Measurements from ENCODE around the gene BNIP2.

Gene BNIP2

GRCh38 chr15:59680346-59680745 is 8.8 kb downstream of the BNIP2 start:
- DNase-seq: no peak
- peaks cover 53% of the 10 kb centered on the region for H3K79me2 ChIP-seq (ENCODE audit: low read length)
- no peaks in the 10 kb centered on the region for H3K9me2 ChIP-seq (replicated peaks; ENCODE audit: insufficient read depth, low read length)
- H3K9ac ChIP-seq (ENCODE audit: low read length): no peak overlapping the region
- no peaks in the 10 kb centered on the region for H3K27me3 ChIP-seq (replicated peaks; ENCODE audit: insufficient read depth, low read length)
- H3K4me3 ChIP-seq (ENCODE audit: low read length): no peak overlapping the region
- no peak overlapping the region for H2AFZ ChIP-seq (ENCODE audit: low read length)
- peaks cover 3% of the 10 kb centered on the region; the same call in 1 of the 2 replicates for H3K36me3 ChIP-seq (replicated peaks; ENCODE audit: insufficient read depth, low read length)
- no peaks in the 10 kb centered on the region for H3F3A ChIP-seq (ENCODE audit: insufficient read depth, low read length)
- H3K4me1 ChIP-seq (ENCODE audit: low read length): peaks cover 7% of the 10 kb centered on the region; the same call in 1 of the 2 replicates
- H3K4me2 ChIP-seq (ENCODE audit: low read depth, low read length): no peak overlapping the region
- no peaks in the 10 kb centered on the region; the same call in 1 of the 2 replicates for H4K20me1 ChIP-seq (ENCODE audit: insufficient read depth, low read length)
- H3K9me3 ChIP-seq (replicated peaks; ENCODE audit: insufficient read depth, low read length): no peaks in the 10 kb centered on the region
- no peak for TF ChIP-seq CTCF (IDR thresholded peaks at IDR 0.05; ENCODE audit: low read length)
- no peak overlapping the region for H3K27ac ChIP-seq (ENCODE audit: low read length)

GRCh38 chr15:59678620-59679019 is 10.5 kb downstream of the BNIP2 start:
- Histone ChIP-seq H3K9ac (ENCODE audit: low read length) (no peak overlapping the region), H3K4me3 (ENCODE audit: low read length) (no peak overlapping the region), H3K9me3 (replicated peaks; ENCODE audit: insufficient read depth, low read length) (no peaks in the 10 kb centered on the region), H3K36me3 (replicated peaks; ENCODE audit: insufficient read depth, low read length) (peaks cover 6% of the 10 kb centered on the region; the same call in 1 of the 2 replicates), H3K9me2 (replicated peaks; ENCODE audit: insufficient read depth, low read length) (no peaks in the 10 kb centered on the region), H3K27ac (ENCODE audit: low read length) (no peak overlapping the region), H3K4me1 (ENCODE audit: low read length) (no peaks in the 10 kb centered on the region), H3F3A (ENCODE audit: insufficient read depth, low read length) (no peaks in the 10 kb centered on the region), H2AFZ (ENCODE audit: low read length) (no peak overlapping the region), H3K4me2 (ENCODE audit: low read depth, low read length) (no peak overlapping the region), H3K79me2 (ENCODE audit: low read length) (peaks cover 36% of the 10 kb centered on the region), H4K20me1 (ENCODE audit: insufficient read depth, low read length) (no peaks in the 10 kb centered on the region), H3K27me3 (replicated peaks; ENCODE audit: insufficient read depth, low read length) (no peaks in the 10 kb centered on the region)
- no peak for DNase-seq
- TF ChIP-seq EZH2phosphoT487 (IDR thresholded peaks at IDR 0.05; ENCODE audit: low read length): no peak
- TF ChIP-seq CTCF (IDR thresholded peaks at IDR 0.05; ENCODE audit: low read length): no peak
- no peak for TF ChIP-seq EZH2 (optimal IDR thresholded peaks at IDR 0.05; ENCODE audit: low read depth, low read length)

- no peaks in the 10 kb centered on the region for H4K20me1 ChIP-seq (ENCODE audit: insufficient read depth, low read length)
- no peak overlapping the region for H3K9ac ChIP-seq (ENCODE audit: low read length)
- H3K4me1 ChIP-seq (ENCODE audit: low read length): no peaks in the 10 kb centered on the region
- H3K27ac ChIP-seq (ENCODE audit: low read length): no peak overlapping the region
- no peaks in the 10 kb centered on the region for H3K27me3 ChIP-seq (replicated peaks; ENCODE audit: insufficient read depth, low read length)
- no peaks in the 10 kb centered on the region for H3F3A ChIP-seq (ENCODE audit: insufficient read depth, low read length)
- H3K9me3 ChIP-seq (replicated peaks; ENCODE audit: insufficient read depth, low read length): no peaks in the 10 kb centered on the region
- TF ChIP-seq EZH2phosphoT487 (IDR thresholded peaks at IDR 0.05; ENCODE audit: low read length): no peak
- no peak for TF ChIP-seq EZH2 (optimal IDR thresholded peaks at IDR 0.05; ENCODE audit: low read depth, low read length)
- no peak for TF ChIP-seq CTCF (IDR thresholded peaks at IDR 0.05; ENCODE audit: low read length)
- no peak for DNase-seq
- peaks cover 6% of the 10 kb centered on the region; the same call in 1 of the 2 replicates for H3K36me3 ChIP-seq (replicated peaks; ENCODE audit: insufficient read depth, low read length)
- H3K79me2 ChIP-seq (ENCODE audit: low read length): peaks cover 31% of the 10 kb centered on the region
- H3K4me2 ChIP-seq (ENCODE audit: low read depth, low read length): no peak overlapping the region
- H3K9me2 ChIP-seq (replicated peaks; ENCODE audit: insufficient read depth, low read length): no peaks in the 10 kb centered on the region
- H3K4me3 ChIP-seq (ENCODE audit: low read length): no peak overlapping the region
- H2AFZ ChIP-seq (ENCODE audit: low read length): no peak overlapping the region
These were observed 10.9 kb downstream of the BNIP2 start for GRCh38 chr15:59678172-59678571.
